GM21423 (cell line): ENCODE measurements around the gene CFHR1.

Experiments
- ATAC-seq: cut with Tn5 transposase; IDR thresholded peaks from one replicate; pipeline ENCODE4 v1.9.1; 2021; ENCODE audit warnings: mild to moderate bottlenecking, moderate library complexity; ENCODE audit not compliant: unreplicated experiment

CFHR1 gene

GRCh38 chr1:196873385-196873784 lies 53.9 kb downstream of the CFHR1 start:
- no peak for ATAC-seq

- no peak for ATAC-seq
Observed at GRCh38 chr1:196875935-196876334, 56.4 kb downstream of the CFHR1 start.

DNA sequence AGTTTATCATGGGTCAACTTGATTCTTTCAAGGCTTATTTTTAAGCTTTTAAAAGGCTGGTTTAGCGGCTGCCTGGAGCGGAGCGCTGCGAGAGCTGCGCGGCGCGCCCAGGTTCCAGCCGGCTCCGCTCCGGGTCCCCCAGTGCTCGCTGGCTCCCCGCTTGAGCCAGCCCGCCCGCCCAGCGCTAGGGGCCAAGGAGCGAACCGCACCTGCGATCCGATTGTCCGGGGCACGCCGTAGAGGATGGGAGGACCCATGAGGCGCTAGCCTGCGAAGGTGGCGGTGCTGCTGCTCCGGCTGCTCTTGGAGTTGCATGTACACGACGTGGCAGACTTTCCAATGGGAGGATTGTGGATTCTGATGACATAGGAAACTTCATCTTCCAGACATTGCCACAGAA lies 58.4 kb downstream of the CFHR1 start:
- ATAC-seq: no peak
